Mesenchymal stem cell (in vitro differentiated cells and primary cell): ENCODE results near the gene ASPM.

Source experiments
- DNase-seq: peaks from one replicate; pipeline ENCODE4 v3.0.0-alpha.2; 2013
- H2AFZ ChIP-seq: one replicate; pipeline ENCODE4 v1.6.1; 2013; ENCODE audit warnings: low read depth, mild to moderate bottlenecking, control low read depth, inconsistent platforms, low read length, moderate library complexity
- H2AK5ac ChIP-seq: 2 replicates; pipeline ENCODE4 v1.6.1; 2013; ENCODE audit warnings: low read length, moderate library complexity, mild to moderate bottlenecking, inconsistent platforms; ENCODE audit not compliant: severe bottlenecking
- H2BK120ac ChIP-seq: one replicate; pipeline ENCODE4 v1.6.1; 2013; ENCODE audit warnings: low read depth, mild to moderate bottlenecking, inconsistent platforms, low read length, moderate library complexity
- H2BK12ac ChIP-seq, 2 experiments: one replicate each; pipeline ENCODE4 v1.6.1; 2013; ENCODE audit warnings: inconsistent platforms in 2 of 2, low read length in 2 of 2, mild to moderate bottlenecking in 2 of 2, moderate library complexity in 2 of 2, control low read depth in 1 of 2
- H2BK15ac ChIP-seq: one replicate; pipeline ENCODE4 v1.6.1; 2013; ENCODE audit warnings: mild to moderate bottlenecking, low read depth, inconsistent platforms; ENCODE audit not compliant: poor library complexity, severe bottlenecking
- H2BK5ac ChIP-seq: 2 replicates; pipeline ENCODE4 v1.6.1; 2013; ENCODE audit warnings: low read depth, mild to moderate bottlenecking, low read length, control low read depth, inconsistent platforms; ENCODE audit not compliant: poor library complexity, severe bottlenecking
- H3K14ac ChIP-seq, 2 experiments: one replicate each; pipeline ENCODE4 v1.6.1; 2013; ENCODE audit warnings: inconsistent platforms in 2 of 2, low read length in 2 of 2, control low read depth in 1 of 2, mild to moderate bottlenecking in 1 of 2, moderate library complexity in 1 of 2
- H3K18ac ChIP-seq, 2 experiments: one replicate each; pipeline ENCODE4 v1.6.1; 2013; ENCODE audit warnings: inconsistent platforms in 2 of 2, low read length in 2 of 2, control low read depth in 1 of 2, low read depth in 1 of 2, mild to moderate bottlenecking in 1 of 2
- H3K23ac ChIP-seq, 2 experiments: one replicate each; pipeline ENCODE4 v1.6.1; 2013; ENCODE audit warnings: inconsistent platforms in 2 of 2, low read length in 2 of 2, mild to moderate bottlenecking in 2 of 2, moderate library complexity in 2 of 2, control low read depth in 1 of 2
- H3K27ac ChIP-seq: 2 replicates; pipeline ENCODE4 v1.5.1; 2013; ENCODE audit warnings: mild to moderate bottlenecking, moderate library complexity, low read length, control low read depth, inconsistent platforms; ENCODE audit not compliant: poor library complexity, severe bottlenecking
- H3K27me3 ChIP-seq, 2 experiments: 2 replicates each; pipeline versions ENCODE4 v1.6.1 to v1.7.0; 2013; ENCODE audit warnings: low read length in 2 of 2, mild to moderate bottlenecking in 2 of 2, moderate library complexity in 2 of 2, control low read depth in 1 of 2, inconsistent platforms in 1 of 2; ENCODE audit not compliant: control insufficient read depth in 1 of 2, insufficient read depth in 1 of 2
- H3K36me3 ChIP-seq, 2 experiments: 2 replicates each; pipeline versions ENCODE4 v1.6.1 to v1.7.0; 2013; ENCODE audit warnings: low read length in 2 of 2, control low read depth in 1 of 2, inconsistent platforms in 1 of 2, low read depth in 1 of 2, mild to moderate bottlenecking in 1 of 2; ENCODE audit not compliant: insufficient read depth in 2 of 2, control insufficient read depth in 1 of 2
- H3K4ac ChIP-seq, 2 experiments: one replicate each; pipeline ENCODE4 v1.6.1; 2013; ENCODE audit warnings: inconsistent platforms in 2 of 2, low read length in 2 of 2, mild to moderate bottlenecking in 2 of 2, moderate library complexity in 2 of 2, control low read depth in 1 of 2, low read depth in 1 of 2
- H3K4me1 ChIP-seq: 2 replicates; pipeline ENCODE4 v1.6.1; 2013; ENCODE audit warnings: low read depth, low read length, control low read depth; ENCODE audit not compliant: control insufficient read depth, insufficient read depth
- H3K4me2 ChIP-seq: 2 replicates; pipeline ENCODE4 v1.6.1; 2013; ENCODE audit warnings: low read length, mild to moderate bottlenecking, inconsistent platforms; ENCODE audit not compliant: poor library complexity, severe bottlenecking
- H3K4me3 ChIP-seq, 2 experiments: 2 replicates each; pipeline versions ENCODE4 v1.5.1 to v1.7.0; 2013; ENCODE audit warnings: low read length in 2 of 2, mild to moderate bottlenecking in 2 of 2, control low read depth in 1 of 2, low read depth in 1 of 2; ENCODE audit not compliant: insufficient read depth in 1 of 2
- H3K79me1 ChIP-seq: replicated peaks from 2 replicates; pipeline ENCODE4 v1.6.1; 2013; ENCODE audit warnings: mild to moderate bottlenecking, control low read depth, low read length, inconsistent platforms; ENCODE audit not compliant: poor library complexity, severe bottlenecking
- H3K9ac ChIP-seq: 2 replicates; pipeline ENCODE4 v1.7.0; 2013; ENCODE audit warnings: mild to moderate bottlenecking, low read length, moderate library complexity
- H3K9me3 ChIP-seq: 2 replicates; pipeline ENCODE4 v1.7.0; 2013; ENCODE audit warnings: mild to moderate bottlenecking, low read length; ENCODE audit not compliant: control insufficient read depth
- H4K8ac ChIP-seq: one replicate; pipeline ENCODE4 v1.6.1; 2013; ENCODE audit warnings: inconsistent platforms, mild to moderate bottlenecking, low read length, moderate library complexity
- H4K91ac ChIP-seq: one replicate; pipeline ENCODE4 v1.6.1; 2013; ENCODE audit warnings: mild to moderate bottlenecking, low read length, inconsistent platforms
- WGBS: methylation state at CpG from one replicate; pipeline ENCODE4 v1.1.7; 2013; ENCODE audit warnings: mixed read lengths; 5-methylcytosine and 5-hydroxymethylcytosine counted together

ASPM gene

GRCh38 chr1:197076585-197076984 is 69.9 kb downstream of the ASPM start:
- H4K91ac ChIP-seq: no peak overlapping the region
- no peak overlapping the region for H2BK15ac ChIP-seq
- H3K18ac ChIP-seq: no peak overlapping the region
- H3K27ac ChIP-seq: no peak overlapping the region
- H2AK5ac ChIP-seq: no peak overlapping the region
- no peak overlapping the region for H3K14ac ChIP-seq
- no peak overlapping the region for H3K9ac ChIP-seq
- H2AFZ ChIP-seq: no peak overlapping the region
- H2BK5ac ChIP-seq: no peak overlapping the region
- H4K8ac ChIP-seq: no peak overlapping the region
- no peak overlapping the region for H2BK12ac ChIP-seq
- no peak overlapping the region for H3K4me2 ChIP-seq
- peaks cover 2 to 3% of the 10 kb centered on the region in 2 experiments for H3K36me3 ChIP-seq
- H3K27me3 ChIP-seq: no peaks in the 10 kb centered on the region
- 56% methylated on average over 1 of the region's 1 CpG for WGBS
- no peaks in the 10 kb centered on the region for H3K4me1 ChIP-seq
- no peak overlapping the region for H3K23ac ChIP-seq
- no peak overlapping the region for H3K4me3 ChIP-seq
- H3K4ac ChIP-seq: no peak overlapping the region
- peaks cover 12% of the 10 kb centered on the region for H3K9me3 ChIP-seq
- no peak overlapping the region for H2BK120ac ChIP-seq
- H3K79me1 ChIP-seq: no peaks in the 10 kb centered on the region
- no peak for DNase-seq

- no peak for DNase-seq
- H4K8ac ChIP-seq: no peak overlapping the region
- H3K4me1 ChIP-seq: no peaks in the 10 kb centered on the region
- H3K18ac ChIP-seq: no peak overlapping the region
- no peak overlapping the region for H3K14ac ChIP-seq
- H3K27me3 ChIP-seq: no peaks in the 10 kb centered on the region
- no peak overlapping the region for H2BK12ac ChIP-seq
- no peak overlapping the region for H3K23ac ChIP-seq
- H3K9me3 ChIP-seq: no peaks in the 10 kb centered on the region
- no peak overlapping the region for H2BK5ac ChIP-seq
- H2AFZ ChIP-seq: no peak overlapping the region
- H3K27ac ChIP-seq: no peak overlapping the region
- no peak overlapping the region for H3K9ac ChIP-seq
- no peak overlapping the region for H3K4me3 ChIP-seq
- no peak overlapping the region for H2BK120ac ChIP-seq
- WGBS: 88% methylated on average over 1 of the region's 1 CpG
- H3K4ac ChIP-seq: no peak overlapping the region
- H3K36me3 ChIP-seq: no peaks in the 10 kb centered on the region
- no peak overlapping the region for H2AK5ac ChIP-seq
- H3K79me1 ChIP-seq: no peaks in the 10 kb centered on the region
- no peak overlapping the region for H2BK15ac ChIP-seq
- H4K91ac ChIP-seq: no peak overlapping the region
- no peak overlapping the region for H3K4me2 ChIP-seq
These were observed 72.5 kb downstream of the ASPM start for GRCh38 chr1:197073978-197074377.

- Histone ChIP-seq H3K9me3 (no peaks in the 10 kb centered on the region), H3K9ac (no peak overlapping the region), H2BK120ac (no peak overlapping the region), H2BK5ac (no peak overlapping the region), H2BK15ac (no peak overlapping the region), H2BK12ac (no peak overlapping the region), H3K18ac (no peak overlapping the region), H3K27me3 (no peaks in the 10 kb centered on the region), H2AFZ (no peak overlapping the region), H3K4me1 (no peaks in the 10 kb centered on the region), H2AK5ac (no peak overlapping the region), H3K27ac (no peak overlapping the region), H3K4me3 (no peak overlapping the region), H3K4ac (no peak overlapping the region), H3K23ac (no peak overlapping the region), H3K36me3 (no peaks in the 10 kb centered on the region), H3K79me1 (no peaks in the 10 kb centered on the region), H4K8ac (no peak overlapping the region), H4K91ac (no peak overlapping the region), H3K4me2 (no peak overlapping the region), H3K14ac (no peak overlapping the region)
- no peak for DNase-seq
These were observed 79.0 kb downstream of the ASPM start for GRCh38 chr1:197067457-197067818.

- Histone ChIP-seq H3K14ac (no peak within 1 kb of the TSS), H4K8ac (no peak within 1 kb of the TSS), H2BK12ac (no peak within 1 kb of the TSS), H3K4me2 (no peak within 1 kb of the TSS), H2AK5ac (no peak within 1 kb of the TSS), H4K91ac (no peak within 1 kb of the TSS), H3K27ac (no peak within 1 kb of the TSS), H3K27me3 (no peaks in the 10 kb centered on the region), H3K4me1 (no peaks in the 10 kb centered on the region), H3K79me1 (no peaks in the 10 kb centered on the region), H3K36me3 (no peaks in the 10 kb centered on the region), H2BK5ac (no peak within 1 kb of the TSS), H2BK120ac (no peak within 1 kb of the TSS), H3K4me3 (no peak within 1 kb of the TSS), H3K23ac (no peak within 1 kb of the TSS), H3K18ac (no peak within 1 kb of the TSS), H2BK15ac (no peak within 1 kb of the TSS), H3K9me3 (no peaks in the 10 kb centered on the region), H3K4ac (no peak within 1 kb of the TSS), H3K9ac (no peak within 1 kb of the TSS), H2AFZ (no peak within 1 kb of the TSS)
- WGBS: no CpG with 5 or more reads among the region's 3 CpGs
- no peak for DNase-seq
These were observed 79.6 kb downstream of the ASPM start, which contains the start of gene F13B for GRCh38 chr1:197066719-197067456. Gene F13B, minus strand, starts transcription at chr1:197067260. Its CDS starts 37 bp downstream, at chr1:197067223.
